K562 (cell line): ENCODE results near the gene EID2. TPM values are rescaled to one million over a fixed set of nuclear protein-coding genes. Genes with fewer than 3 reads are reported as not detected.

Source experiments
- CHD4 ChIP-seq: fragments of 200-600 bp; sonication (generic); IDR thresholded peaks from 3 replicates; pipeline ENCODE4 v1.6.1; 2012; ENCODE audit warnings: low read depth, mild to moderate bottlenecking, mixed read lengths, low read length, inconsistent platforms; ENCODE audit not compliant: insufficient read depth, insufficient replicate concordance, poor library complexity, severe bottlenecking
- GABPA ChIP-seq: fragments of 200-800 bp; sonication (Bioruptor generic); conservative IDR thresholded peaks from 2 replicates; pipeline ENCODE4 v1.6.1; 2016; ENCODE audit warnings: low read depth, missing genetic modification characterization, missing compliant biosample characterization
- HCFC1 ChIP-seq: IDR thresholded peaks from 2 replicates; pipeline ENCODE4 v1.6.1; 2012; ENCODE audit warnings: low read depth, low read length, improper control_type of control experiment
- MGA ChIP-seq: fragments of 450-650 bp; IDR thresholded peaks from 2 replicates; pipeline ENCODE4 v1.6.1; 2016; ENCODE audit warnings: mild to moderate bottlenecking, moderate library complexity
- PTBP1 ChIP-seq: fragments of 200-400 bp; formaldehyde crosslinking; IDR thresholded peaks from 2 replicates; pipeline ENCODE4 v1.6.1; 2017; ENCODE audit warnings: low read depth, low read length
- TBL1XR1 ChIP-seq, 2 experiments: IDR thresholded peaks; 2 replicates each; pipeline ENCODE4 v1.6.1; 2012; ENCODE audit warnings: improper control_type of control experiment in 2 of 2, low read length in 2 of 2, mild to moderate bottlenecking in 1 of 2
- TCF3 ChIP-seq: sonication (generic); formaldehyde crosslinking; IDR thresholded peaks from 2 replicates; pipeline ENCODE4 v1.4.0; 2020; ENCODE audit warnings: mild to moderate bottlenecking, missing genetic modification reagents
- YY1 ChIP-seq, 3 experiments: IDR thresholded peaks; 2 replicates each; pipeline ENCODE4 v1.6.1; 2011; ENCODE audit warnings: low read length in 2 of 3, mild to moderate bottlenecking in 2 of 3, moderate library complexity in 2 of 3, borderline replicate concordance in 1 of 3, control low read depth in 1 of 3, low read depth in 1 of 3; ENCODE audit not compliant: insufficient read depth in 3 of 3, insufficient replicate concordance in 2 of 3, control insufficient read depth in 1 of 3, insufficient read length in 1 of 3; ENCODE audit errors: extremely low read depth in 1 of 3
- polyA plus RNA-seq, 8 experiments: library from polyadenylated mRNA; depleted of rRNA in 4 of 8; stranded (reverse) in 5 of 8; unstranded in 3 of 8; fragments of >200 nt; fragmentation: Nextera tagmentation in 2 of 8; fragmentation: Illumina TruSeq in 1 of 8; extraction: Ambion mirVana in 2 of 8; extraction: Trizol in 1 of 8; gene quantifications; 2 replicates each; pipeline versions ENCODE4 v1.2.1 to v1.2.3, GENCODE V29; 2011 to 2014; ENCODE audit warnings: inconsistent platforms in 1 of 8, missing spikeins in 1 of 8
- total RNA-seq, 7 experiments: library from RNA; depleted of rRNA in 6 of 7; stranded (reverse); fragments of >200 nt in 6 of 7; fragmentation: Illumina TruSeq in 2 of 7; extraction: Trizol in 2 of 7; gene quantifications; 2 replicates each; pipeline versions ENCODE4 v1.2.1 to v1.2.3, GENCODE V29; 2011 to 2021; ENCODE audit warnings: low replicate concordance in 1 of 7
- TF ChIP-seq, protein P1 (sequence below): sonication (generic); formaldehyde crosslinking; IDR thresholded peaks from 2 replicates; pipeline ENCODE4 v1.8.0; 2022; ENCODE audit warnings: missing genetic modification reagents, mild to moderate bottlenecking, borderline replicate concordance

The EID2 gene
- total and polyA plus RNA-seq, 9 of the 15 experiments (the other 6 are each of a cell fraction or from before 2014, with no cell fraction given): 2.5 to 18.5 (median 11.3) TPM

DNA sequence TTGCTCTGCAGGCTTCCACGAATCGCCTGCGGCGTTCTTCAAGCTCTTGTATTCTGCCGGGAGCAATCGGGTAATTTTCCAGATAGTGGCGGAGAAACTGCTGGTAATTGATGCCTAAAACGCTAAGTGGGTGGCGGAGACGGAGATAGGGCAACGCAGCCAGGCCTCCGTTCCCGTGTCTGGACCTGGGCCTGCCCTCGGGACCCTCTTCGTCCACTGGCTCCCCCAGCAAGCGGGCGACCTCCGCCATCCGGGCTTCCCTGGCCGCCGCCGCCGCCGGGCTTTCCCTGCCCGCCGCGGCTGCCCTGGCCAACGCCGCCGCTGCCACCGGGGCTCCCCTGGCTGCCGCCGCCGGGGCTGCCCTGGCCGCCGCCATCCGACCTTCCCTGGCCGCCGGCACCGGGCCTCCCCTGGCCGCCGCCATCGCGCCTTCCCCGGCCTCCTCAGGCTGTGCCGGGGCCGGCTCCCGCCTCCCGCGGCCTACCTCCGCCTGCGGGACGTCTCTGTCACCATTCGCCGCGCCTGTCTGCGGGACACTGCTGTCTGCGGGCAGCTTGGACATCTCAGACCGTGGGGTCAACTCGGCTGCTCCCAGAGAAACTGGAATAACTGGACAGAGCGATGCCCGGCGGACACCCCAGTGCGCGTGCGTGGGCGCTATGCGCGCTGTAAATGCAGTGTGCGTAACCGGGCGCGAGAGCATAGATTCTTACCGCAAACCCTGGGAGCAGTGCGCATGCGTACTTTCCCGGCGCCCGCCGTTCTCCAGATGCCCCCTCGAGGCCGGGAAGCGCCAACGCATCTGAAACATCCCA, at the start of gene EID2 (continued):
- TF ChIP-seq MGA (peak; percentile 24; the same call in 1 of the 2 replicates), TBL1XR1 (IDR thresholded peaks at IDR 0.05; ENCODE audit: low read length in 2 of 2) (peak in 1 of 2 experiments; percentile 43; a peak in 1 of 4 replicates), TCF3 (no peak), HCFC1 (peak; percentile 18; the same call in 1 of the 2 replicates), GABPA (tag) (no peak), YY1 (IDR thresholded peaks at IDR 0.05; ENCODE audit: borderline replicate concordance in 1 of 3, control insufficient read depth in 1 of 3, extremely low read depth in 1 of 3, insufficient read depth in 3 of 3, insufficient read length in 1 of 3, insufficient replicate concordance in 2 of 3, low read depth in 1 of 3, low read length in 2 of 3) (peak; percentile 51 to 81 (median 57)), CHD4 (no peak), PTBP1 (no peak)
- TF ChIP-seq, protein P1, sequence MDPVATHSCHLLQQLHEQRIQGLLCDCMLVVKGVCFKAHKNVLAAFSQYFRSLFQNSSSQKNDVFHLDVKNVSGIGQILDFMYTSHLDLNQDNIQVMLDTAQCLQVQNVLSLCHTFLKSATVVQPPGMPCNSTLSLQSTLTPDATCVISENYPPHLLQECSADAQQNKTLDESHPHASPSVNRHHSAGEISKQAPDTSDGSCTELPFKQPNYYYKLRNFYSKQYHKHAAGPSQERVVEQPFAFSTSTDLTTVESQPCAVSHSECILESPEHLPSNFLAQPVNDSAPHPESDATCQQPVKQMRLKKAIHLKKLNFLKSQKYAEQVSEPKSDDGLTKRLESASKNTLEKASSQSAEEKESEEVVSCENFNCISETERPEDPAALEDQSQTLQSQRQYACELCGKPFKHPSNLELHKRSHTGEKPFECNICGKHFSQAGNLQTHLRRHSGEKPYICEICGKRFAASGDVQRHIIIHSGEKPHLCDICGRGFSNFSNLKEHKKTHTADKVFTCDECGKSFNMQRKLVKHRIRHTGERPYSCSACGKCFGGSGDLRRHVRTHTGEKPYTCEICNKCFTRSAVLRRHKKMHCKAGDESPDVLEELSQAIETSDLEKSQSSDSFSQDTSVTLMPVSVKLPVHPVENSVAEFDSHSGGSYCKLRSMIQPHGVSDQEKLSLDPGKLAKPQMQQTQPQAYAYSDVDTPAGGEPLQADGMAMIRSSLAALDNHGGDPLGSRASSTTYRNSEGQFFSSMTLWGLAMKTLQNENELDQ (CRISPR knock-in tag): no peak
